ENCODE measurements around the gene ZNF415.
"Not testable (repeated sequence)": the region's sequence is repeated elsewhere in the genome, so short reads cannot be mapped to it uniquely, and the experiment has no call there.

The ZNF415 gene

DNA sequence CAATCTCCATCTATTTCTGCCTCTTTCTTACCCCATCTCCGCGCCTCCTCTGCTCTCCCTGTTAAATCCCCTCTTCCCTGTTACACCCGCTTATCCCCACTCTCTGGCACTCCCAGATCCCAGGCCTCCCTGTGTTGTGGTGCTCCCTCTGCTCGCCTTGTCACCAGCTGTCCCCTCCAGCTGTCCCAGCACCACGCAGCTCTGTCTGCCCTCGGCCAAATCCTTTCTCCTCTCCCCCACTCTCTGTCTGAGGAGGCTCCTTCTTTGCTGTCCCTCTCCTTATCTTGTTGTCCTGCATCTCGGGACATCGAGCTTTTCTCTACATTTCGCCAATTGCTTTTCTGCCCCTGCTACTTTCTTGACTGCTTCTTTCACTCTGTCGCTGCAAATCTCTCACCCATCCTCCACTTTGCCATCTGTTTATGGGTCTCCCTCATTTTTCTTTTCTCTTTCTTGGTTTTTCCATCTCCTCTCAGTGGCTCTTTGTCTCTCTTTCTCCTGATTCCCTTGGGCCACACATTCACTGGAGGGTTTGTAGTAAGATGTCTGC is 30.4 kb downstream of the ZNF415 start:
- no peak for DNase-seq

- no peak for DNase-seq
Observed at GRCh38 chr19:53101518-53101917, 31.2 kb downstream of the ZNF415 start.

- not testable (repeated sequence) for DNase-seq
Observed at GRCh38 chr19:53098570-53098969, 34.1 kb downstream of the ZNF415 start.

DNA sequence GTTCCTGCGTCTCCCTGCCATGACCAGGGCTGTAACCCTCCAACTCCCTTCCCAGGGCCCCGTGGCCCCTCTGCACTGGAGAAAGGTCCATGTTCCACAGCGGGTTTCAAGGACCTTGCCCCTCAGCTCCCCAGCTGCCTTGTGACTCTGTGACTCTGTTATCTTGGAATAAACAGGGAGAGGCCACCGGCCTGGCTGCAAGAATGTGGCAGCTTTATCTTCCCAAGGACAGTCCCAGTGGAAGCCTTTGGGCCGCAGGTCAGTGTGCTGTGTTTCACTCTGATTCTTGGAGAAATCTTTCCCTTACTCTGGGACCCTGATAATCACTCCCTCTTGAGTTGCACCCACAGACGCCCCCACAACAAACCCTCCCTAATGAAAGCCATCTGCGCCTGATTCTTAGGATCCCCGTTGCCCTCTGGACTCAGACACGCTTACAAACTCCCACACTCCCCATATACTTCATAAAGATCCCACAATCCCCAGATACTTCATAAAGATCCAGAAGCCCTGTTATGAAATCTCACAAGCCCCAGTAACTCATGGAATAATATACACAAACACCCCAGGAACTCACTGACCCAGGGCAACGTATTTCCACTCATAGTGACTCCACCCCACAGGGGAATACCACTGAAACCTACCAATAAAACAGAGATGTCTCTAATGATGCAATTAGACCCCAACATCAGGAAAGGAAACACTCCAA is 35.6 kb downstream of the ZNF415 start:
- not testable (repeated sequence) for DNase-seq

GRCh38 chr19:53096579-53096978 is 36.1 kb downstream of the ZNF415 start:
- not testable (repeated sequence) for DNase-seq

- DNase-seq = no peak
Observed at GRCh38 chr19:53094754-53095575, 37.7 kb downstream of the ZNF415 start.

- DNase-seq = no peak
Observed at GRCh38 chr19:53092723-53093122, 40.0 kb downstream of the ZNF415 start.

- no peak for DNase-seq
Observed at GRCh38 chr19:53091413-53092254, 41.1 kb downstream of the ZNF415 start.

GRCh38 chr19:53088091-53088490 is 44.6 kb downstream of the ZNF415 start:
- DNase-seq = no peak

GRCh38 chr19:53086949-53087348 is 45.8 kb downstream of the ZNF415 start:
- DNase-seq = no peak

DNA sequence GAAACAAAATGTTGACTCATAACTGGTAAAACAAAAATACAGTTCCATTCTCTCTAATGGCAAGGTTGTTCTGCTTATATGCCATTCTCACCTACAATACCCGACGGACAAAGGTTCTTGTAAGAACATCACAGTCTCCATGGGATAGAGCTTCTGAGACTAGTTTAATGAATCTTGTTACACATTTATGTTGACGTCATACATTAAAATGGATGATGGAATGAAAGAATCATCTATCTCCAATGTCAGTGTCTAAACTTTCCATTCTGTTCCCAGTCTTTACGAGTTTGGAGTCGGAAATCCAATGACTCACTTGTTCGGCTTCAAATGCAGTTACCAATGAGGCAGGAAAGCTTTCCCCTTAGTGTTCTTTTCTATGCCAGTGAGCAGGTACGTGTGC is 47.2 kb downstream of the ZNF415 start:
- DNase-seq = no peak

DNA sequence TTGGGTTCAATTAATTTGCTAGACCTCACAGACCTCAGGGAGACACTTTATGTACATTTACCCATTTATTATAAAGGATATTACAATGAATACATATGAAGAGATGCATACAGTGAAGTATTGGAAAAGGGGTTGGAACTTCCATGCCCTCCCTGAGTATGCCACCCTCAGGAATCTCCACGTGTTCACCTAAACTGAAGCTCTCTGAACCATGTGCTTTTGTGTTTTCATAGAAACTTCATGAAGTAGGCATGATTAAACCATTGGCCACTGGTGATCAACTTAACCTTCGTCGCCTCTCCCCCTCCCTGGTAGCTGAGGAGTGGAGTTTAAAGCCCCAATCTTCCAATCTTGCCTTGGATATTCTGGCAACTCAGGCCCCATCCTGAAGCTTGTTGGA is 49.8 kb downstream of the ZNF415 start:
- DNase-seq = no peak

GRCh38 chr19:53079313-53079924 is 53.3 kb downstream of the ZNF415 start:
- no peak for DNase-seq

DNA sequence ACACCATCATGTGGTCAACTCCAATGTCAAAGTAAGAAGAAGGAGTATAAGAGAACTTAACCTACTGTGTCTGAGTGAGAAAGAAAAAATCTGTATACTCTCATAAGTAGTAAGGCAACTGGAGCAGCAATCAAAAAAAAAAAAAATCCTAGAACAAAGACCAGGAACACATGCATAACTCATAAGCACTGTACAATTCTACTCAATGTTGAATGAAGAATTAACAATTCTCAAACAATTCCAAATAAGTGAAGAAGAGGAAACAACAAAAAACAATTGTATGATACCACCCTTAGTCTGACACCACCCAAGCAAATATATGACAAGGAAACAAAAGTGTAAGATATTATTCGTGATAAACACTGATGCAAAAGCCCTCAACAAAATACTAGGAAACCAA is 54.0 kb downstream of the ZNF415 start:
- DNase-seq = no peak

DNA sequence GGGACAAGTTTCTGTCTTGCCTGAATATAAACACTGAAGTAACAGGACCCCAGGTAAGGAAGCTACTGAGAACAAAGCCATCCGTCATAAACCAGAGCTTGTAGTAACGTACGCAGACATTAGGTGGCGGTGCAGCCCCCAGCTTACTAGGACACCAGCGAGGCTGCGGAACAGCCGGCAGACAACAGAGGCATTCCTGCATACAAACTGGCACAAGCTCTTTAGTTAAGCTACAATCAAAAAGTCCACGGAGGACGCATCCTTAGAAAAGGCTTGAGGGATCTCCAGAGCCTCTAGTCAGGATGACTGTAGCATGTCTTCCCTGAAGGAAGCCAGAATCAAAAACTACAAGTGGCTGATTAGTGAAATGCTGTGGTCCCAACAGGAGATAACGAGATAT is 55.7 kb downstream of the ZNF415 start:
- DNase-seq = no peak

- no peak for DNase-seq
Observed at GRCh38 chr19:53068834-53069233, 63.9 kb downstream of the ZNF415 start.

DNA sequence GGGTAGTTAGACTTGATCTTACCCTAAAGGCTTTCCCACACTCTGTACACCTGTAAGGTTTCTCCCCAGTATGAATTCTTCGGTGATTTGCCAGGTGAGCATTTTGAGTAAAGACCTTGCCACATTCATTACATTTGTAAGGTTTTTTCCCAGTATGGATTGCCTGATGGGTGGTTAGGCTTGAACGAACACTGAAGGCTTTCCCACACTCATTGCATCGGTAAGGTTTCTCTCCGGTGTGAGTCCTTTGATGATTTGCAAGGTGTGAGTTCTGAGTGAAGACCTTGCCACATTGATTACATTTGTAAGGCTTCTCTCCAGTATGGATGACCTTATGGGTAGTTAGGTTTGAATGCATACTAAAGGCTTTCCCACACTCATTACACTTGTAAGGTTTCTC is 64.5 kb downstream of the ZNF415 start:
- no peak for DNase-seq

GRCh38 chr19:53057904-53058580 is 74.7 kb downstream of the ZNF415 start:
- DNase-seq = no peak
